GM18861 (cell line): ENCODE measurements around the gene GPC6.

Source experiments
- ATAC-seq: cut with Tn5 transposase; IDR thresholded peaks from one replicate; pipeline ENCODE4 v1.9.1; 2021; ENCODE audit not compliant: unreplicated experiment

The GPC6 gene

DNA sequence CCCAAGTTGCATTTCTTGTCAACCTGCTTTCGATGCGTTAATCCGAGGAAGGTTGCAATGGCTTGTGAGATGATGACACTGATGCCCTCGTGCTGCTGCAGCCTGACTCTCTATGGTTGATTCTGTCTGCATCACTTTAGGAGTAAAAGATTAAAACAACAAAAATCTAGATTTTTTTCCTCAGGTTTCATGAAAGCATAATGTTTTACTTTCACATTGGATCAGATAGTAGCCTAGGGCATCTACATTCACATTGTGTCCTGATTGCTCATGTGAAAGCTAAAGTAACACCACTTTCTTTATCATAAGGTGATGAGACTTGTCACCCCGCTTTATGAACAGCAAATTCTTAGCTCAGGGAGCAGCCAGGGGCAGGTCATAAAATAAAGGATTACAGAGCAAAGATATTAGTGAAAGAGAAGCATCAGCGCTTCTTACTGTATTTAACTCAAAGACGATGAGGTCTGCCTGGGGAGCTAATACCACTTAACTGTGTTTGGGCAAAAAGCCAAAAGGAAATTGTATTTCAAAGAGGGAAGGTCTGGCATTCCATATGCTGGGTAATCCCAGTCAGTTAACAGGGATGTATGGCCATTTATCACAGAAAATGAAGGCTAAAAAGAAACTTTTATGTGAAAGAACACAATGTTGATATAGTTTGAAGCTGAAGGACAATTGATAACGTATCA lies 270.5 kb downstream of the GPC6 start:
- ATAC-seq, result no peak

DNA sequence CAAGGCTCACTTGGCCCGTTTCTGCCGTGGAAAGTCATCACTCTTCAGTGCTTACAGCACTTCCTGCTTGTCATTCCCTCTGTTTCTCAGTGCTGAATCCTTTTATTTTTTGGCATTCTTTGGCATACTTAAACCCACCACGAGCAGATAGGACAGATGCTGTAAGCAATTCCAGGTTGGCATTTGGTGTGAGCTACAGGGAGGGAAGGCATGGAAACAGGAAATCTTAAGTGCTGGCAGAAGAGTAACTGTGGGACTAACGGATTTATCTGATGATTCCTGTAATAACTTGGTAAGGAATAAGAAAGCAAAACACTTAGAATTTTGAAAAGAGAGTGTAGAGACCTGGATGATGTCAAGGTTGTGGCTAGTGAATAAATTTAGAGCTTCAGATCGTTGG lies 273.4 kb downstream of the GPC6 start:
- no peak for ATAC-seq

DNA sequence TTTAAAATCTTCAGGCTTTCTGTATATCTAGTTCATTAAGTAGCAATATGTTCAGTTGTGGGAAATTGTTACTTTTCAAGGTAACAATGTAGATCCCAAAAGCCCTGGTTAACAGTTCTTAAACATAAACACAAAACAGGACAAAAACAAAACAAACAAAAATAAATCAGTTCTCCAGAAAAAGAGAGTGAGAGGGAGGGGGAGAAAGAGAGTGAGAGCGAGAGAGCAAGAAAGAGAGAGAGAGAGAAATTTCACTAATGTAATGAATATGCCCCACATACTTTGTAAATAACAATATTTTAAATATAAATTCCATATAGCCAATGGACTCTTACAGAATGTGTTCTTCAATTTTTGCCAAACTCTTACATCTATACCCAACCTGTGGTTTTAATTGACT lies 275.5 kb downstream of the GPC6 start:
- ATAC-seq, result no peak

DNA sequence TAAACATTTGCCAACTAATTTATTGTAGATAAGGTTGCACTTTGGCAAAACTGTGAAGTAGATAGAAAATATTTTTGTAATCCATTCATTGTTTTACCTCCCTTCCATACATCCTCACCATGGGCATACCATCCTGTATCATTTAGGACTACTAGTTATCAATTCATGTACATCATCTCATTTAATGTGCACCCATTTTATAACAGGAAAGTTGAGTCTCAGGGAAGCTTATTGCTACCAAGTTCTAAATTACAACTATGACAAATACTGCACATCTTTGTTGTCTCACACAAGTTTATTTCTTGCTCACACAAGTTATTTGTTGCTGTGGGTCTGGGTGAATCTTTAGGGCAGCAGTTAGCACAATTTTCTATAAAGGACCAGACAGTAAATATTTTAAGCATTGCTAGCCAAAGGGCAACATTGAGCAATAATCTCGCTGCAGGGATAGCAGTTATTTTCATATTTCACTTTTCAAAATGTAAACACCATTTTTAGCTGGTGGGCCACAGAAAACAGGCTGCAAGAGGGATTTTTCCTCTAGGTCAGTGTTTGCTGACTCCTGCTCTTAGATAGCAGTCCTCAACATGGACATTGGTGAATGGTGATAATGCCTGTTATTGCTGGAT lies 276.5 kb downstream of the GPC6 start:
- ATAC-seq, result no peak

DNA sequence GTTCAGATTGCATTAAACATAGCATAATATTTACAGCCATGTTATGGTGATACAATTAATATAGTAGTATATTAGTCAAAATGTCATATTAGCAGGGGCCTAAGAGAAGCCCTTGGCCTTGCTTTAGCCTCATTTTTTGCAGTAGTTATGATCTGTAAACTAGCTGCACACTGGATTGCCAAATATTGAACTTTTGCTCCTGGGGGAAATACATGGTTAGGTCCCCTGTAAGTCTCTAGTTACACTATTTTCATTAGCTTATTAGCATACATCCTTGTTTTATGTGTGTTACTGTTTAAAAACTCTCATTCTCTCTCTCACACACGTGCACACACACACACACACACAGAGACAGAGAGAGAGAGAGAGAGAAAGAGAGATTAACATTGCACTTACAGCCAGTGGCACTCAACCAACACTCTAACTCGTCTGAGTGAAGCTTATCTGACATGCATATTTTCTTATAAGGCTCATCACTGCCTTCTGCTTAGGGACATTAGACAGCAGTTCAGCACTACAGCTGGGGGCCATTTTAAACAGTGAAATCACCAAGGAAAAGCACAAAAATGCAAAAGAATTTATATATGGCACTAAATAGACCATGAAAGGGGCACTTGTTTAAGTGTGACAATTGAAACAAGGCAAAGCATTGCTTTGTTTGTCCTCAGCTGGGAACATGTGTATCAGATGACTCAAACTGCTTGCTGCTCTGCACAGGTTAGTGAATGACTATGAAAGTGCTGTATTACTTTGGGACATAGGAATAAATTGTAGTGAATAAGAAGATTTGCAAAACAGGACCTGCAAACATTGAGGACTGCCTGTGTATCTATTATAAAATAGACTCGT lies 278.7 kb downstream of the GPC6 start:
- no peak for ATAC-seq

DNA sequence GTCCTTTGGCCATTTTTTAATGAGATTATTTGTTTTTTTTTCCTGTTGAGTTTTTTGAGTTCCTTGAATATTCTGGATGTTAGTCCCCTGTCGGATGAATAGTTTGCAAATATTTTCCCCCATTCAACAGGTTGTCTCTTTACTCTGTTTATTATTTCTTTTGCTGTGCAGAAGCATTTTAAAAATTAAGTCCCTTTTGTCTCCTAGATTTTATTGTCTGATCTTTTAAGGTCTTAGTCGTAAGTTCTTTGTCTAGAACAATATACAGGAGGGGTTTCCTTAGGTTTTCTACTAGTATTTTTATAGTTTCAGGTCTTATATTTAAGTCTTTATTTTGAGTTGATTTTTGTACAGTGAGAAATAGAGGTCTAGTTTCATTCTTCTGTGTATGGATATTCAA lies 284.4 kb downstream of the GPC6 start:
- ATAC-seq, result no peak

DNA sequence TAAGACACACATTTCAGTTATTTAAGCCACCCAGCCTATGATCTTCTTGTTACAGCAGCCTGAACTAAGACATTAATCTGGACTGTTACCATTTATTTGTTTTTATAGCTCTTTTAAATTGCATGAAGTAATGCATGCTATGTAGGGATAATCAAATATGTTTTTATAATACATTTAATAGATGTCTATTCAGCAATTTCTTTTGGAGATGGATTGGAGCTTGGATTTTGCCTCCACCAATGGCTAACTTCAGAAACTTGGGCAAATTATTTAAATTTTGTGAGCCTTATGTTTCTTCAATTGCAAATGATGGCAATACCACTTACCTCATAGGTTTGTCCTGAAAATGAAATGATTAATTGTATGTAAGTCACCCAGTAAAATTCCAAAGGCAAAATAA lies 288.7 kb downstream of the GPC6 start:
- ATAC-seq, result no peak

DNA sequence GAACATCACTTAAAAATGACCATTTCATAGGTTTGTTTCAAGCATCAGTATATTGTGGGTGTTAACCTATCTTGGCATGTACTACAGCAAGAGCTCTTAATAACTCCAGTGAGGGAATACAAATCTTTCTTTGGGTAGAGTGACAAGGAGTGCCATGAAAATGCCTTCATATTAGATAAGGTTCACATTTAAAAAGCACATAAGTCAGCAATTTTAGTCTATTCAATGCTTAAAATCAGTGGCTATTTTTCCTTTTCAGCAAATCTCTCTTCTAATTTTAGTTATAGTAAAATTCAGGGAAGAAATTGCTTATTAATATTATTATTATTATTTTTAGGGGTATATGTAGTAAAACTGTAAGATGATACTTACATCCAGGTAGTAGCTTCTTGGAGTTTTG lies 291.1 kb downstream of the GPC6 start:
- ATAC-seq, result no peak

DNA sequence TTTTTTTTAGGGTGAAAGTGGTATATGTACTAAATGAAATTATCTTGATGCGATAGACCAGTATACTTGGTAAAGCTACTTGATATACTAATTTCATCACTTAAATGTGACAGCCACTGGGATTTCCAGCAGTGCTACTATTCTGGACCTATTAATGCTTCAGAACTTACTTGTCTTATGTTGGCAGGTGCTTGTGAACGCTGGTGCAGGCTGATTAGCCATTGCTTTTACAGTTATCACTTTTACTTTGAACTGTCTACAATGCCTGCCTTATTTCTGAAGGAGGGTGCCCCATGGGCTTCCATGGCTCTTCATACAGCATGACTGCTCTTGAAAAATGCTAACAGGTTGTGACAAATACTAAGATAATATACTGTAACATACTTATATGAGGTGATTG lies 294.7 kb downstream of the GPC6 start:
- ATAC-seq, result no peak

DNA sequence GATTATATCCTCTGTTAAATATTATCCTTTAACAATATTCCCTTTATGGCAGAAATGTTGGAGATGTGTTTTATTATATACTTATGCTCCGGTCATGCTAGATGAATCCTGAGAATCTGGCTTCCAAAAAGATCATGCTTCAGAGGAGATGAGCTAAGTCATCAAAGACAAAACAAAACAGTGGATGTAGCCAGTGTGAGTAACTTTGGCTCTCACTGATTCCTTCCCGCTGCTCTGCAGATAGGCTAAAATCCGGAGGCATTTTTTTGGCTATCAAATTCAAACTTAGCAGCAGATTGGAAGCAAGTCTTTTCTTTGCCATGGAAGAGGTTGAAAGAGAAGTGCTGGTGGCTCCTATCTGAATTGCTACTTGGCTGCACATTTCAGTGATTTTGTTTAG lies 295.9 kb downstream of the GPC6 start:
- ATAC-seq, result no peak

DNA sequence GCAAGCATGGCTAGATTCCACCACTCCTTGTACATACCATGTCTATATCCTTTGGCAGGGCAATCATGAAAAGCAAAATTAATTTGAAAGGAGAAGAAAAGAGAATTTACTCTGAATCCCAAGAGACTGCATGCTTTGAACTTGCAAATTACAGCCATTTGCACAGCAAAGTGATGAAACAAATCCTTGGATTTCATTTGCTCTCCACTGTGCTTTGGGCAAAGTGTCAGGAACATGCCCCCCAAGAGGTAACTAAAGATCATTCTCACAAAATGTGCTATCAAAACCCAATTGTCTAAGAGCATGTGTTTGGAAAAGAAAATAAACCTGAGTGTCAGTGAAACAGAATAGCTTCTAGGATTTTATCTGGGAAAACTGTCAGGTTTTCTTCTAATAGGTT lies 298.5 kb downstream of the GPC6 start:
- no peak for ATAC-seq

DNA sequence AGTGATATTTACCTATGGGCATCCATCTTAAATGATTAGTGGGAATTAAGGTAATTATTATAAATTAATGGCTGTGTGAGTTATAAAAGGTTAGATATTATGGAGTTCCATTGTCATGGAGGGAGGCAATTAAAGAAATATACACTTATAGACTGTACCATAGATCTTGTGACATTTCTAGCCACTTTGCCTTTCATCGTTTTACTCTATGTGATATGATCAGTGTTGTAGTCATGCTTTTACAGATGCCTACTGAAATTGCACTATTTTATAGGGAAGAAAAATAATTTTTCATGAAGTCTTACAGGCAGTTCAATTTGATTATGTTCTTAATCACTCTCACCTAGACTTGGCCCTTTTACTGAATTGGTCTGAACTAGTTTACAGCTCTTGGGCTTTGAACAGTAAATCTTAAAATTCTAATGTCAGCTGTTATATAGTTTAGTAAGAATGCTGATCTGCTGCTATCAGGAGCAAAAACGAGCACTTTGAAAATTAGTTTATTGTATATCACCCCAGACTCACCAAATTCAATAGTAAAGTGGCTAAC lies 301.2 kb downstream of the GPC6 start:
- no peak for ATAC-seq

DNA sequence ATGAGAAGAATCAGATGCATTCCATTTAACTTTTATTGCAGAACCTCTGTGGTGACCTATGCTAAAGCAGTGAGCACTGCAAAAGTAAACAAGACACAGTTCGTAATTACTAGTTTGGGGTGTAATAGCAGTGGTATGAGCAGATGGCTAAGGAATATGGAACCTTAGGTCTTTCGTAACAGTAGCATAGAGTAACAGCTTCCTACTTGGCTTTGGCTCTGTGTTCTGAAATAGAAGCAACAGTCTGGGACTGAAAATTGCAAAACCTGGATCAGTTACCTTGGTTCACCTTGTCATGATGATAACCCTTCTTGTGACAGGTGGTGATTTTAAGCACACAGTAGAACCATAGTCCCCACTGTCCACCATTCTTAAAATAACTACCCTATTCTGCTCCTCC lies 303.4 kb downstream of the GPC6 start:
- ATAC-seq, result no peak

DNA sequence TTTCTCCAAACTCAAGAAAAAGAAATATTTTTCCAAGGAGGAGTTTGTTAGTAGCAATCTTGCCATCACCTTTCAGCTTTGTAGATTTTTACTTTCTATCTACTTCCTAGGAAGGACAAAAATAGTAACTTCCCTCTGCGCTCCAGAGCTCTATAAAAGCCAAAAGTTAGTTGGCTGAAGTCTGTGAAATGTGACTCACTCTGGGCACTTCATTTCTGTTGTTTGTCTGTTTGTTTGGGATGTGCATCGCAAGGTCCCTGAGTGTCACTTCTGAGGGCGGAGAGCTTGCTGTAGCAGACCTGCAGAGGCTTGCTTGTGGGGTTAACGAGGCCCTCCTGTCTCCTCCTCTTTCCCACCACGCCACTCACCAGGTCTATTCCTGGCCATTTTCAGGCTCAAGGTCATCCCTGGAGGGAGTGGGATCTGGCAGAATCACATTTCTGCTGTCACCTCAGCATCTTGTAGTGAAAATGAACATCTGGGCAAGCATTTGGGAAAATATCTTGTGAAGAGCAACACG lies 307.6 kb downstream of the GPC6 start:
- ATAC-seq, result no peak

DNA sequence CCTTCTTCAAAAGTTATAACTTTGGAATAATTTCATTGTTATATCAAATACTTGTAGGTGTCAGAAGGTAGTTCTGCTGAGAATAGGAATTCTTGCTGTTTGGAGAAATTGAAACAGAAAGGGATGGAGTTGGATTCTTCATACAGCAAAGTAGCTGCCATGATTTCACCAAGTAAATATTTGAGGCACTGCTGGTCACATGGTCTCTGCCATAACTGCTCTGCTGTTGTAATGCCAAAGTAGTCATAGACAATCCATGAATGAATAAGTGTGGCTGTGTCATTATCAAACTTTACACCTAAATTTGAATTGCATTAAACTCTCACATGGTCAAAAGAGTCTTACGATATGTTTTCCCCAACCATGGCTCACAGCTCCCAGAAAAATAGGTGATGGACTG lies 308.6 kb downstream of the GPC6 start:
- no peak for ATAC-seq

DNA sequence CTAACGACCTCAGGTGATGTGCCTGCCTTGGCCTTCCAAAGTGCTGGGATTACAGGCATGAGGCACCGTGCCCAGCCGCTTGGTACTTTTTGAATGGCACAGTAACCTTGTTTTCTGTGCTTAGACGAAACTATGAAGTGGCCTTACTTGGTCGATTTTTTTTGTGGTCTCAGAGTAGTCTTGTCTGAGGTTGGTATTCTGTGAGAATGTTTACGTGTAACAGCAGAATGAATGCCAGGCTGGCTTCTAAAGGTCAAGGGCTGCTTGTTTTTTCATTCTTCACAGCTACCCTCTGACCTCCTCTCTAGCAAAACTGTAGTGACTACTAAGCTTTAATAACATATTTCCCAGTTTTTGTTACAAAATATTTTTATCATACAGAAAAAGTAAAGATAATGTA lies 313.3 kb downstream of the GPC6 start:
- ATAC-seq, result no peak

DNA sequence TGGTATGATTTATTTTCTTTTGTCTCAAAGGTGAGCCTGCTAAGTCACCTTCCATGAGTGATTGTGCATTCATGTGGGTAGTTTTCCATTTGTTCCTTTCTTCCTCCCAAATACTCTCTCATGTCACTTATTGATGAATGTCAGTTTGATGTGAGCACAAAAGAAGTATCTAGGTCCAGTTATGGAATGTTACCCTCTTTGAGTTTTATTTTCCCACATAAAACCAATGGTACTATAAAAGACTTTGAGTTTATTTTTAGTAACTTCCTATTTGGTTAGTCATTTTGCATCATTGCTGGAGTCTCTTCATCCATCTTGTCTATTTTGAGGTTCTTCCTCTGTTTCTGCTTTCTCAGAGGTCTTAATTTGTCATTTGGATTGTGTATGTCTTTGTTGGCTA lies 321.3 kb downstream of the GPC6 start:
- ATAC-seq, result no peak

DNA sequence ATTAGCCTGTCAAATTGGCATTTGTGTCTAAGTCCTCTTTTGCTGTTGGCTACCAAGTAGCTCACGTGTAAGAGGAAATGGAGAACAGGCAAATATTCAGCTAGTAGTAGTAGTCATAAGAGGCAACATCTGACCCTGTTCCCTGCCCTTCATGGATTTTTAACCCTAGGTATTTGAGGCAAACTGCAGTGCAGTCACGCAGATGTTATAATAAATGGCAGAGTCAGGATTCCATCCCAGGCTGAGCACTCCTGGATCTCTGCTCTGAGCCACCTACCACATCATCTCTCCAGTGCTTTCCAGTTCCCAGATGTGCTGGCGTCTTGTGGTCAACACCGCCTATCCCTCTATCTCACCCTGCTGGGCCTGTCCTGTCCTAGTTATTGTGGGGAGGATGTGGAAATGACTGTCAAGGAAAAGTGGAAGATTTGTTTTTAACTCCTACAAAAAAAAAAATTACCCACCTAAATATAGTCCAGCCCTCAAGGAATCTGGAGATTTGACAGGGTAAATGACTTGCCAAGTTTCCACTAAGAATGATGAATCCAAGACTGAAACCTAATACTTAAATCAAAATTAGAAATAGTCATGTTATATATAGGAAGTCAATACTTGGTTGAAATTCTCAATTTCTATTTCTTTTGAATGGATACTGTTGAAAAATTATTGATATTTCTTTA lies 322.9 kb downstream of the GPC6 start:
- ATAC-seq, result no peak

DNA sequence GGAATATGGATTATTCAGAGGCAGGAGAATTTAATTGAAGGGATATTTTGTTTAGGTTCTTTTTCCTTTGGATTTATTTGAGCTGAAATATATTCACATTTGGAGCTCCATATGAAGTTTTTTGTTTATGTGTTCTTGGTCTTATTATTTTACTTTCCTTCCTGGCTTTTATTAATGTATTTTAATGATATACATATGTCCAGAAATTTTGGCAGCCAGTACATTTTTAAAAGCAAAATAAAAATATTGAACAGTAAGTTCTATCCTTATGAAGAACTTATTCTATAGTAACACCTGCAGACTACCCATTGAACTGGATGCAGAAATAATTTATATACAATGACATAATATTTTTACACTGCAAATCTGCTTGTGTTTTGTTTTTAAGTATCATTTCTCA lies 323.6 kb downstream of the GPC6 start:
- no peak for ATAC-seq

DNA sequence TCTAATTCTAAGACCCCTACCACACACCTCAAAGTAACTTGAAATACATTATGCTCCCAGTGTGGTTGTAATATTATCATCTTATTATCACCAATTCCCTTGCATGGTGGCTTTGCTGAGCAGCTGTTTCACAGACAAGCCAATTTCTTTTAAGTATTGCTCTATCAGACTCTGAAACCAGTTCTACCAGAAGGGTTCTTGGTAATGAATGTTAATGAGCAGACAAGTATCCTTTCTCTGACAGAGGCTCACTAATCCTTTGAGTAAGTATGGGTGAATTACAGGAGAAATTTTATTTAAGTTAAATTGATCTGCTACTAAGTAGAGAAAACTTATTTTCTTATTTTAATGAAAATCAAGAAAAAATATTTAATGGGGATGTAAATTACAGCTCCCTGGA lies 326.0 kb downstream of the GPC6 start:
- ATAC-seq, result no peak

DNA sequence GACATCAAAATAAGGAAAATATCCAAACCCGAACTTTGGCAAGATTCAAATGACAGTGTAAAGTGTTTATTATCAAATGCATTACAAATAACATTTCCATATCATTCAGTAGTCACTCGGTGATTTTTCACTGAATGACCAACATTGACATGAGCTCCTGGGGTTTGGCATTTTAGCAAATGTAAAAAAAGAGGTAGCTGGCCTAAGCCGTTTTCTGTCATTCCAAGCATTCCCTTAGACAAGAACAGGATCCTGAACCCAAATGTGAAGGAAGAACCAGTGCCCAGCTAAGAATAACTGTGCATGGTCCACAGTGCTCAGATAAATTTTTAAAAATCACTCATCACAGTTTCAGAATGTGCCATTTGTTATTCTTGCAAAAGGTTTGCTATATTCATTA lies 327.9 kb downstream of the GPC6 start:
- ATAC-seq, result no peak
